A549 (cell line): ENCODE measurements around the gene LAMTOR4.

Experiments
- CBX2 ChIP-seq: fragments of 200-600 bp; sonication (generic); IDR thresholded peaks from 2 replicates; pipeline ENCODE4 v1.6.1; 2016; ENCODE audit warnings: low read depth, mild to moderate bottlenecking, borderline replicate concordance
- CHD2 ChIP-seq: fragments of 150-350 bp; IDR thresholded peaks from 2 replicates; pipeline ENCODE4 v1.6.1; 2014; ENCODE audit warnings: low read length; ENCODE audit not compliant: partially characterized antibody
- CHD4 ChIP-seq: fragments of 200-600 bp; sonication (generic); IDR thresholded peaks from 2 replicates; pipeline ENCODE4 v1.6.1; 2016; ENCODE audit warnings: antibody characterized with exemption, mild to moderate bottlenecking, borderline replicate concordance
- CTCF ChIP-seq: fragments of >200 bp; sonication (Bioruptor Twin); formaldehyde crosslinking; IDR thresholded peaks from 3 replicates; pipeline ENCODE4 v1.5.1; 2016
- EP300 ChIP-seq, 2 experiments: fragments of >200 bp; sonication (Bioruptor Twin); formaldehyde crosslinking; IDR thresholded peaks; 2 replicates in 1 of 2; 3 replicates in 1 of 2; pipeline ENCODE4 v1.6.1; 2016 to 2017
- JUN ChIP-seq, 2 experiments: fragments of >200 bp; sonication (Bioruptor Twin); formaldehyde crosslinking; IDR thresholded peaks; 2 replicates in 1 of 2; 3 replicates in 1 of 2; pipeline ENCODE4 v1.6.1; 2016 to 2017
- RARB ChIP-seq: fragments of 250-450 bp; sonication (Bioruptor Pico); IDR thresholded peaks from 2 replicates; pipeline ENCODE4 v1.8.0; 2021; ENCODE audit warnings: mild to moderate bottlenecking, moderate library complexity
- USF2 ChIP-seq: fragments of 450-650 bp; IDR thresholded peaks from 2 replicates; pipeline ENCODE4 v1.6.1; 2014; ENCODE audit warnings: antibody characterized with exemption
- ZC3H11A ChIP-seq: fragments of 450-650 bp; IDR thresholded peaks from 2 replicates; pipeline ENCODE4 v1.6.1; 2014; ENCODE audit warnings: antibody characterized with exemption, mild to moderate bottlenecking
- TF ChIP-seq, protein P1 (sequence below): IDR thresholded peaks from 2 replicates; pipeline ENCODE4 v1.6.1; 2012; ENCODE audit warnings: low read depth, borderline replicate concordance

DNA sequence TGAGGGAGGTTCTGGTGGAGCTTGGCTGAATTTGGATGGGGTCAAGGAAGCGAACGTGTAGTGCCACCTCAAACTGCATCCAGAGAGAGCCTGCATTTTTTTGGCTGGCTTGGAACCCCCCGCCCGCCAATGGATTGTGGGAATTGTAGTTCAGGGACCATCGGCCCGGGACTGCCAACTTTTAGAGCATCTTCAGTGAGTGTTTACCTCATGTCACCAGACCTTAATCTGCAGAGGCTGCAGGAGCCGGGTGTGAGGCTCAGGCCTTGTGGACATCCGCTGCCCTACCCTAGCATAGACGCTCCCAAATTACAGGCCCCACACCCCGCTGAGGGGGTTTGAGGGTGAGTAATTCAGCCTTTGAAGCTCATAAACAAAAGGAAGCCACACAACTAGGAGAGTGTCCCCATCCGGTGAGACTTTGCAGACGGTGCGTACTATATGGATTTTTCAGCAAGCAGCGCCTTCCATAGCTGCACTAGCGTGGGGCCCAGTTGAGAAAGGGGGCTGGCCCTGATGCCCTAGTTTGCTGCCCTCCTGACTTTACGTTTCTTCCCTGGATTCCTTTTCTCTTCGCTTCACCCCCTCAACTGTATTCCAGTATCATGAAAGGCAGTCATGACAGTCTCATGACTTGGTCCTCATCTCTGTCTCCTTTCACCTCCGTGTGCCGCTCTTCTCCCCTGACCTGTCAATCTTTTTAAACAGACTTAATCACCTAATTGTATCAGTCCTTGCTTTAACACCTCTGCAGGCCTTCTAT, 28.6 kb upstream of the LAMTOR4 start:
- TF ChIP-seq CTCF (no peak), JUN (IDR thresholded peaks at IDR 0.05) (no peak), EP300 (IDR thresholded peaks at IDR 0.05) (no peak), CHD2 (no peak), USF2 (no peak), CBX2 (no peak), CHD4 (no peak), ZC3H11A (no peak), RARB (CRISPR knock-in tag) (no peak)
- TF ChIP-seq, protein P1, sequence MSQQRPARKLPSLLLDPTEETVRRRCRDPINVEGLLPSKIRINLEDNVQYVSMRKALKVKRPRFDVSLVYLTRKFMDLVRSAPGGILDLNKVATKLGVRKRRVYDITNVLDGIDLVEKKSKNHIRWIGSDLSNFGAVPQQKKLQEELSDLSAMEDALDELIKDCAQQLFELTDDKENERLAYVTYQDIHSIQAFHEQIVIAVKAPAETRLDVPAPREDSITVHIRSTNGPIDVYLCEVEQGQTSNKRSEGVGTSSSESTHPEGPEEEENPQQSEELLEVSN: no peak
